GM12874 (cell line): ENCODE measurements around the gene CBFA2T2.

Experiments
- CTCF ChIP-seq: IDR thresholded peaks from 2 replicates; pipeline ENCODE4 v1.5.1; 2011; ENCODE audit warnings: low read depth, mild to moderate bottlenecking, control low read depth, low read length, moderate library complexity; ENCODE audit not compliant: insufficient read depth

Gene CBFA2T2

GRCh38 chr20:33445881-33446625 is 43.8 kb upstream of the CBFA2T2 start:
- no peak for TF ChIP-seq CTCF

- TF ChIP-seq CTCF: no peak
Observed at GRCh38 chr20:33450867-33451266, 39.0 kb upstream of the CBFA2T2 start.

- TF ChIP-seq CTCF: peak; percentile 96
Observed at GRCh38 chr20:33456916-33457642, 32.8 kb upstream of the CBFA2T2 start.

GRCh38 chr20:33459599-33459998 is 30.3 kb upstream of the CBFA2T2 start:
- no peak for TF ChIP-seq CTCF

- no peak for TF ChIP-seq CTCF
Observed at GRCh38 chr20:33460711-33461110, 29.2 kb upstream of the CBFA2T2 start.

GRCh38 chr20:33463332-33464101 is 26.4 kb upstream of the CBFA2T2 start:
- no peak for TF ChIP-seq CTCF
